ENCODE data around the gene CUX1.

DNA sequence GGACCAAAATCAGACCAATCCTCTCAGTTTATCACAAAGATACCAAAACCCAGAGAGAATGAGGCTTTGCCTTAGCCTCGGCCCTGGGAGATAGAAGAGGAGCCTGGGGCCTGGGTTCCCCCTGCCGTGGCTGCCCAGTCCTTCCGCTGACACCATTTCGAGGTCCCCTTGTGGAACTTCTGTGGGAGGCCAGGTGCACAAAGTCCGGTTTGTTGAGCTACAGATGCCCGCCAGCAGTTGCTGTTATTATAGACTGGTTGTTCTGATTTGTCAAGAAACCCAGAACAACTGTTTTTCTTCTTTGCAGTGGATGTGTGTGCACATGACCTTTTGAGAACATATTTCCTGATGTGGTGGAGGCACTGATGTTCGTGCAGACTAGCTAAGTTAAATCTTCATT is 47.6 kb downstream of the CUX1 start:
- TF ChIP-seq, protein P1, sequence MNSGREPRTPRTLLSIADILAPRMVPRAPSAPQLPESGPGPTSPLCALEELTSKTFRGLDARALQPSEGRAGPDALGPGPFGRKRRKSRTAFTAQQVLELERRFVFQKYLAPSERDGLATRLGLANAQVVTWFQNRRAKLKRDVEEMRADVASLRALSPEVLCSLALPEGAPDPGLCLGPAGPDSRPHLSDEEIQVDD (CRISPR knock-in tag; IDR thresholded peaks at IDR 0.05; ENCODE audit: borderline replicate concordance): no peak
- TF ChIP-seq ZBTB49 (CRISPR knock-in tag; IDR thresholded peaks at IDR 0.05; ENCODE audit: borderline replicate concordance): no peak
- TF ChIP-seq ZNF24 (IDR thresholded peaks at IDR 0.05): no peak
- TF ChIP-seq RXRA (CRISPR knock-in tag; IDR thresholded peaks at IDR 0.05): no peak
- no peak for TF ChIP-seq TP53 (CRISPR knock-in tag; conservative IDR thresholded peaks at IDR 0.05)
- TF ChIP-seq NFYB (CRISPR knock-in tag; IDR thresholded peaks at IDR 0.05): no peak
- TF ChIP-seq ZNF232 (CRISPR knock-in tag; IDR thresholded peaks at IDR 0.05; ENCODE audit: borderline replicate concordance): no peak
- TF ChIP-seq ZNF543 (CRISPR knock-in tag; IDR thresholded peaks at IDR 0.05): no peak
- TF ChIP-seq KDM5B (CRISPR knock-in tag; IDR thresholded peaks at IDR 0.05; ENCODE audit: borderline replicate concordance): no peak
- no peak for TF ChIP-seq CTCF (CRISPR knock-in tag; IDR thresholded peaks at IDR 0.05)
- TF ChIP-seq ZNF460 (CRISPR knock-in tag; IDR thresholded peaks at IDR 0.05; ENCODE audit: borderline replicate concordance): no peak
- TF ChIP-seq ZBTB33 (CRISPR knock-in tag; IDR thresholded peaks at IDR 0.05): peak; percentile 91
- TF ChIP-seq SMC3 (IDR thresholded peaks at IDR 0.05; ENCODE audit: low read length): no peak
